Lower leg skin (tissue), 3 donors: ENCODE data around the gene RAVER2.

Experiments
- CTCF ChIP-seq, 3 donors: fragments of 450-650 bp; IDR thresholded peaks; one replicate each; pipeline ENCODE4 v1.5.1; 2016; ENCODE audit warnings: antibody characterized with exemption in 3 of 3, mild to moderate bottlenecking in 3 of 3, moderate library complexity in 2 of 3
- POLR2A ChIP-seq, 2 donors: fragments of 450-650 bp; IDR thresholded peaks; one replicate each; pipeline ENCODE4 v1.6.1; 2016 to 2017; ENCODE audit warnings: antibody characterized with exemption in 2 of 2, mild to moderate bottlenecking in 1 of 2, moderate library complexity in 1 of 2

GRCh38 chr1:64757213-64757612 is 12.3 kb downstream of the RAVER2 start:
- TF ChIP-seq POLR2A (IDR thresholded peaks at IDR 0.05), result no peak
- no peak for TF ChIP-seq CTCF (IDR thresholded peaks at IDR 0.05)
